HG02852 (cell line): ENCODE data around the gene NAV3.
"Not testable (repeated sequence)": the region's sequence is repeated elsewhere in the genome, so short reads cannot be mapped to it uniquely, and the experiment has no call there.

ENCODE experiments used
- ATAC-seq: cut with Tn5 transposase; IDR thresholded peaks from one replicate; pipeline ENCODE4 v1.9.1; 2021; ENCODE audit warnings: mild to moderate bottlenecking, moderate library complexity; ENCODE audit not compliant: unreplicated experiment

NAV3 gene

DNA sequence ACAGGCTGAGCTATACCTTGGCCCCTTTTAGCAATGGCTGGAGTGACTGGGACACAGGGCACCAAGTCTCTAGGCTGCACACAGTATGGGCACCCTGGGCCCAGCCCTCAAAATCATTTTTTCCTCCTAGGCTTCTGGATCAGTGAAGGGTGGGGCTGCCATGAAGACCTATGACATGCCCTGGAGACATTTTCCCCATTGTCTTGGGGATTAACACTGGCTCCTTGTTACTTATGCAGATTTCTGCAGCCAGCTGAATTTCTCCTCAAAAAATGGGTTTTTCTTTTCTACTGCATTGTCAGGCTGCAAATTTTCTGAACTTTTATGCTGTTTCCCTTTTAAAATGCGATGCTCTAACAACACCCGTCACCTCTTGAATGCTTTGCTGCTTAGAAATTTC, 272.1 kb downstream of the NAV3 start:
- not testable (repeated sequence) for ATAC-seq

- no peak for ATAC-seq
These were observed 285.2 kb downstream of the NAV3 start for GRCh38 chr12:78115889-78116288.

- ATAC-seq = no peak
These were observed 287.3 kb downstream of the NAV3 start for GRCh38 chr12:78118036-78118435.

GRCh38 chr12:78118486-78118885, 287.8 kb downstream of the NAV3 start:
- no peak for ATAC-seq

DNA sequence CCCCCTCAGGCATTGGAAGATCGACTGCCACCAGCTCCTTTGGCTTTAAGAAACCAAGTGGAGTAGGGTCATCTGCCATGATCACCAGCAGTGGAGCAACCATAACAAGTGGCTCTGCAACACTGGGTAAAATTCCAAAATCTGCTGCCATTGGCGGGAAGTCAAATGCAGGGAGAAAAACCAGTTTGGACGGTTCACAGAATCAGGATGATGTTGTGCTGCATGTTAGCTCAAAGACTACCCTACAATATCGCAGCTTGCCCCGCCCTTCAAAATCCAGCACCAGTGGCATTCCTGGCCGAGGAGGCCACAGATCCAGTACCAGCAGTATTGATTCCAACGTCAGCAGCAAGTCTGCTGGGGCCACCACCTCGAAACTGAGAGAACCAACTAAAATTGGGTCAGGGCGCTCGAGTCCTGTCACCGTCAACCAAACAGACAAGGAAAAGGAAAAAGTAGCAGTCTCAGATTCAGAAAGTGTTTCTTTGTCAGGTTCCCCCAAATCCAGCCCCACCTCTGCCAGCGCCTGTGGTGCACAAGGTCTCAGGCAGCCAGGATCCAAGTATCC, 288.7 kb downstream of the NAV3 start:
- no peak for ATAC-seq

- ATAC-seq = no peak
These were observed 289.6 kb downstream of the NAV3 start for GRCh38 chr12:78120306-78120705.

- no peak for ATAC-seq
These were observed 290.3 kb downstream of the NAV3 start for GRCh38 chr12:78120866-78121560.

GRCh38 chr12:78121969-78122610, 291.4 kb downstream of the NAV3 start:
- no peak for ATAC-seq

- no peak for ATAC-seq
These were observed 297.5 kb downstream of the NAV3 start for GRCh38 chr12:78128211-78128610.

DNA sequence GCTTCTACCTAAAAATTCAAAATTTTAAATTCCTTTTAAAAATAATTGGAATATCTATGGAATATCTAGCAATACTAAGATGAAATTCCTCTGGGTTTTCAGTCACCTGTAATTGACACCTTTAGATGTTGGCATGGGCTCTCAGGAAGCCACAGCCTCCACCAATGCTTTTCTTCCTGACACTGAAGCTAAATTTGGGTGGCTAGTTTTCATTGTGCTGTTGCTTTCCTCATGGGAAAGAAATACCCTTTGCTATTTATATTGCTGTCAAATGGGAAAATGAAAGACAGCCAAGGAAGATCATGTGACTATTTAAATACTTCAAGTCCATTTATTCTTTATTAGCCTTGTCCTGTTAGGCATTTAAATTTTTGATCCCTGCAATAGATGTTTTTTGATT, 313.0 kb downstream of the NAV3 start:
- no peak for ATAC-seq

DNA sequence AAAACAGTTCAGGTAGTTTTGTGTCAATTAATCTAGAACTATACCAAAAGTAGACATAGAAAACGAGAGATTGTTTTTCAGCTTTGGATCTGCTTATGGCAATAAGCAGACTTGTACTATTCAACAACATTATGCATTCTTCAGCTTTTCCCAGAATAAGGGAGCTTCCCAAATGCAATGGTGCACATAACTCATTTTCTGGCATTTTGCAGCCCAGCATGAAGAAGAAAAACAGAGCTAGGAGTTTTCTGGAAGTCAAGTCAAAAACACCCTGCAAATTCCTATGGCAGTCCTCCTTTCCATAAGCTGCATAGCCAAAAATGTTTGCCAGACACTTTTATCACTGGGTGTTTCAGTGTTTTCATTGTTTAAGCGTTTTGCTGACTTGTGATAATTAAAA, 314.7 kb downstream of the NAV3 start:
- ATAC-seq = no peak

DNA sequence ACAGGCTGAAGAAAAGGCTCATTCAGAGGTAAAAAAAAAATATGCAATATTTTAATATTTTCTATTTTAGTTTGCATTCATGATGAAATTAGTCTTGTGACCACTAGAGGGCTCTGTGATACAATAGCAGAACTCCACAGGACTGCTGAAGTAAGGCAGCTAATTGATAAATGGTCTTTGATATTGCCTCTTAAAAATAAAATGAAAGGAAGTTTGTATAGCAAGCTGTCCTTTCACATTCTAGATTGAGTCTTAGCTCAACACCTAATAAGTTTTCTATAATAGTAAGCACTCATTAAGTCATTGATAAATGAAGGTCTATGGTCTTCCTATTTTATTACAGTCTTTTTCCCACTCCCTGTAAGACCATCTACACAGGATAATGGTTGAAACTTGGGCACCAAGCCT, 315.7 kb downstream of the NAV3 start:
- ATAC-seq = no peak

GRCh38 chr12:78149459-78149858, 318.8 kb downstream of the NAV3 start:
- ATAC-seq = no peak

GRCh38 chr12:78155546-78155945, 324.9 kb downstream of the NAV3 start:
- ATAC-seq = no peak

DNA sequence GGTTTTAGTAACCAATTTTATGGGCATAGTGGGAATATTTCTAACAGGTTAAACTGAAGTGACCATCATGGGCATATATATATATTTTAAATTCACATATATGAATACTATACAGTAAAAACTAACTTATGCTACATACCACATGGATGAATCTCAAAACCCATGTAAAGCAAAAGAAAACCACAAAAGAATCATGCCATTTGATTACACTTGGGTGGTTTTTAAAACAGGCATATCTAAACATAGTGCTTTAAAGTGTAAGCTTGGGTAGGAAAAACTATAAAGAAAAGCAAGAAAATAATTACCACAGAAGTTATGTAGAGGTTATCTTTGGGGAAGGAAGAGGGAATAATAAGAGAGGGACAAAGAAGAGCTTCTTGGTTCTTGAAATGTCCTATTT, 326.1 kb downstream of the NAV3 start:
- ATAC-seq = no peak

- no peak for ATAC-seq
These were observed 326.5 kb downstream of the NAV3 start for GRCh38 chr12:78157199-78157598.

GRCh38 chr12:78164154-78164553, 333.5 kb downstream of the NAV3 start:
- ATAC-seq = no peak

DNA sequence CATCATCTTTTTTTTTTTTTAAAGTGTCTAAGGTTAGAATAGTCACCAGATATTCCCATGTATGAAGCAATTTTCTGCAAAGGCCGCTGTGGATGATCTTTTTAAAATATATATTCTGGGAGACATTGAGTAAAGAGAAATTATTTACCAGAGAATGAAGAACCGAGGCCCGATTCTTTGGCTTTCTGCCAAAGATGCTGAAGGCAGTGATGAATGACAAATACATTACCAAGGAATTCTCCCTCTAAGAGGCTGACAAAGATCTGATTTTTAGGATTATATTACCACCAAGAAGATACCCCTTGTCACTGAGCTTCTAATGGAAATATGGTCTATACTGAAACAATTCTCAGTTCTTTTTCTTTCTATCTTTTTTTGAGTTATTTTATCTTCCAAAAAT, 336.8 kb downstream of the NAV3 start:
- no peak for ATAC-seq

- no peak for ATAC-seq
These were observed 340.4 kb downstream of the NAV3 start for GRCh38 chr12:78171061-78171460.

- no peak for ATAC-seq
These were observed 345.9 kb downstream of the NAV3 start for GRCh38 chr12:78176643-78177042.

DNA sequence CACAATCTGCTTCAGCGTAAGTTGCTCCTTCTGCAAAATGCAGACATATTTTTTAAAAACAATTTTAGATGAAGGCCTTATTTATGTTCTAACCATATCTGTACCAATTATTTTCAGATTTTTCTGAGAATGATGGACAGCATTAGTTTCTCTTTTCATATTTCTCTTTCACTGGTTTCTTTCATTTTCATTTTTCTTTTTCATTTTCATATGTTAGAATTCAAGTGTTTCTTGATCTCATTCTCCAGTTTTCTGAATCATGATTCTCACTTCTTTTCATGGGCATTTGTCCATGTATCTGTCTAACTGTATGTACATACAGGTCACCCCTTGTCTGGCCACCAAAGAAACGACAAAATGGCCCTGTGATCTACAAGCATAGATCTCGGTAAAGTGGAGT, 346.6 kb downstream of the NAV3 start:
- peak; percentile 50 for ATAC-seq

DNA sequence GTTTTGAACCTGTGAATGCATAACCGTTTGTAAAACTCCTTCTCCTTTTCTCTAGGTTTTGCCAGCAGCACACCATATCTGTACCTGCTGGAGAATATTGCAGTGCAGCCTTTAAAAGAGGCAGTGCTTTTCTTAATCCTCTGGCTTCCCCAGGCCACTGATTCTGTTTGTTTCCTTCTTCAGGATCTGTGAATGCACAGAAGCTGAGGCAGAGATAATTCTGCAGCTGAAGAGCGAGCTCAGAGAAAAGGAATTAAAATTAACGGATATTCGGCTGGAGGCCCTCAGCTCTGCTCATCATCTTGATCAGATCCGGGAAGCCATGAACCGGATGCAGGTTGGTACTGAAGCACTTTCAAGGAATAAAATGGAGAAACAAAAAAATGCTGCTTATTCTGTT, 348.7 kb downstream of the NAV3 start:
- ATAC-seq = no peak
